Fibroblast of lung (primary cell): Measurements from ENCODE around the gene WDR86. TPM values are rescaled to one million over a fixed set of nuclear protein-coding genes. Genes with fewer than 3 reads are reported as not detected.

Experiments used
- DNase-seq, 2 donors: peaks; one replicate each; pipeline versions ENCODE4 v3.0.0 to v3.0.0-alpha.2; 2010; ENCODE audit warnings: low read depth in 2 of 2
- H2AFZ ChIP-seq: 2 replicates; pipeline ENCODE4 v1.5.1; 2012; ENCODE audit warnings: low read length, control low read depth, inconsistent platforms
- H3K27ac ChIP-seq: 2 replicates; pipeline ENCODE4 v1.5.1; 2011; ENCODE audit warnings: low read length, control low read depth; ENCODE audit not compliant: insufficient read depth
- H3K27me3 ChIP-seq: 2 replicates; pipeline ENCODE4 v1.5.1; 2011; ENCODE audit warnings: mild to moderate bottlenecking, low read length; ENCODE audit not compliant: control insufficient read depth, insufficient read depth
- H3K36me3 ChIP-seq: 2 replicates; pipeline ENCODE4 v1.5.1; 2011; ENCODE audit warnings: low read length; ENCODE audit not compliant: control insufficient read depth, insufficient read depth
- H3K4me1 ChIP-seq: 2 replicates; pipeline ENCODE4 v1.5.1; 2011; ENCODE audit warnings: low read length; ENCODE audit not compliant: control insufficient read depth, insufficient read depth; ENCODE audit errors: extremely low read depth
- H3K4me2 ChIP-seq: 2 replicates; pipeline ENCODE4 v1.5.1; 2011; ENCODE audit warnings: low read length, control low read depth; ENCODE audit not compliant: insufficient read depth; ENCODE audit errors: extremely low read depth
- H3K4me3 ChIP-seq, 4 experiments: fragments of 200-600 bp in 1 of 4; sonication (generic) in 1 of 4; replicated peaks in 1 of 4; 2 replicates each; pipeline ENCODE4 v1.5.1; 2011 to 2016; ENCODE audit warnings: low read length in 4 of 4, low read depth in 3 of 4, mild to moderate bottlenecking in 3 of 4, control low read depth in 2 of 4, inconsistent platforms in 1 of 4, mixed read lengths in 1 of 4; ENCODE audit not compliant: insufficient read depth in 1 of 4; ENCODE audit errors: control extremely low read depth in 1 of 4
- H3K79me2 ChIP-seq: 2 replicates; pipeline ENCODE4 v1.5.1; 2012; ENCODE audit warnings: mild to moderate bottlenecking, low read length, inconsistent platforms; ENCODE audit not compliant: control insufficient read depth, insufficient read depth
- H3K9ac ChIP-seq: 2 replicates; pipeline ENCODE4 v1.5.1; 2011; ENCODE audit warnings: mild to moderate bottlenecking, low read length, control low read depth; ENCODE audit not compliant: insufficient read depth
- H3K9me3 ChIP-seq: 2 replicates; pipeline ENCODE4 v1.5.1; 2012; ENCODE audit warnings: low read depth, low read length; ENCODE audit not compliant: control insufficient read depth, insufficient read depth
- H4K20me1 ChIP-seq: 2 replicates; pipeline ENCODE4 v1.5.1; 2011; ENCODE audit warnings: low read length; ENCODE audit not compliant: control insufficient read depth, insufficient read depth; ENCODE audit errors: extremely low read depth
- CTCF ChIP-seq, 2 donors: IDR thresholded peaks in 1 of 2; conservative IDR thresholded peaks in 1 of 2; 1 replicate in 1 of 2; 2 replicates in 1 of 2; pipeline ENCODE4 v1.5.1; 2011 to 2012; ENCODE audit warnings: low read length in 2 of 2, control low read depth in 1 of 2, inconsistent platforms in 1 of 2, low read depth in 1 of 2, mild to moderate bottlenecking in 1 of 2
- EZH2 ChIP-seq: IDR thresholded peaks from 2 replicates; pipeline ENCODE4 v1.5.1; 2012; ENCODE audit warnings: low read length, control low read depth, mild to moderate bottlenecking; ENCODE audit errors: missing control alignments
- polyA plus RNA-seq, 2 donors: library from polyadenylated mRNA; depleted of rRNA in 1 of 2; stranded (reverse) in 1 of 2; unstranded in 1 of 2; fragments of >200 nt; gene quantifications; 2 replicates each; pipeline ENCODE4 v1.2.1, GENCODE V29; 2011 to 2012; ENCODE audit warnings: missing spikeins in 1 of 2
- total RNA-seq: library from RNA; depleted of rRNA; stranded (reverse); fragments of >200 nt; gene quantifications from 2 replicates; pipeline ENCODE4 v1.2.1, GENCODE V29; 2014

The WDR86 gene
- total and polyA plus RNA-seq, 2 donors (not counting 1 experiment from before 2014, with no cell fraction given): 0.33 TPM; not detected in 1

- H3K9ac ChIP-seq: no peak overlapping the region
- H3K9me3 ChIP-seq: no peaks in the 10 kb centered on the region
- no peak overlapping the region for H2AFZ ChIP-seq
- no peak overlapping the region for H3K4me3 ChIP-seq
- no peak overlapping the region for H3K4me2 ChIP-seq
- H3K36me3 ChIP-seq: no peaks in the 10 kb centered on the region
- H3K27ac ChIP-seq: no peak overlapping the region
- H3K79me2 ChIP-seq: no peaks in the 10 kb centered on the region
- no peak for DNase-seq
- no peaks in the 10 kb centered on the region for H3K27me3 ChIP-seq
- no peaks in the 10 kb centered on the region for H3K4me1 ChIP-seq
- H4K20me1 ChIP-seq: no peaks in the 10 kb centered on the region
- TF ChIP-seq CTCF (conservative IDR thresholded peaks at IDR 0.05 in 1 of 2, IDR thresholded peaks at IDR 0.05 in 1 of 2; ENCODE audit: low read depth in 1 of 2, low read length in 2 of 2) (no peak), EZH2 (no peak)
Measured at GRCh38 chr7:151454305-151454704, 44.5 kb upstream of the WDR86 start.

GRCh38 chr7:151453326-151453791 lies 43.5 kb upstream of the WDR86 start:
- Histone ChIP-seq H3K27me3 (no peaks in the 10 kb centered on the region), H3K4me2 (no peak overlapping the region), H3K4me1 (no peaks in the 10 kb centered on the region), H4K20me1 (no peaks in the 10 kb centered on the region), H3K4me3 (no peak overlapping the region), H3K79me2 (no peaks in the 10 kb centered on the region), H2AFZ (no peak overlapping the region), H3K36me3 (no peaks in the 10 kb centered on the region), H3K9ac (no peak overlapping the region), H3K9me3 (no peaks in the 10 kb centered on the region), H3K27ac (no peak overlapping the region)
- TF ChIP-seq EZH2 (no peak), CTCF (conservative IDR thresholded peaks at IDR 0.05 in 1 of 2, IDR thresholded peaks at IDR 0.05 in 1 of 2; ENCODE audit: low read depth in 1 of 2, low read length in 2 of 2) (no peak)
- no peak for DNase-seq

GRCh38 chr7:151452680-151453325 lies 43.0 kb upstream of the WDR86 start:
- Histone ChIP-seq H3K79me2 (no peaks in the 10 kb centered on the region), H2AFZ (no peak overlapping the region), H4K20me1 (no peaks in the 10 kb centered on the region), H3K9me3 (no peaks in the 10 kb centered on the region), H3K4me1 (no peaks in the 10 kb centered on the region), H3K4me2 (no peak overlapping the region), H3K36me3 (no peaks in the 10 kb centered on the region), H3K4me3 (no peak overlapping the region), H3K27ac (no peak overlapping the region), H3K9ac (no peak overlapping the region), H3K27me3 (no peaks in the 10 kb centered on the region)
- DNase-seq: no peak
- no peak for TF ChIP-seq CTCF (conservative IDR thresholded peaks at IDR 0.05 in 1 of 2, IDR thresholded peaks at IDR 0.05 in 1 of 2; ENCODE audit: low read depth in 1 of 2, low read length in 2 of 2)
- no peak for TF ChIP-seq EZH2
